ENCODE results near the gene CAMK1D. TPM values are rescaled to one million over a fixed set of nuclear protein-coding genes. Genes with fewer than 3 reads are reported as not detected.

Gene CAMK1D
- total RNA-seq, 1 experiment from 2014 or later = 0.63 TPM

- no peak overlapping the region for H2AFZ ChIP-seq (ENCODE audit: low read length)
- H3K9me2 ChIP-seq (replicated peaks; ENCODE audit: insufficient read depth, low read length) = no peaks in the 10 kb centered on the region
- H3K4me1 ChIP-seq (ENCODE audit: low read length) = no peaks in the 10 kb centered on the region
- no peak for DNase-seq
- H3K27me3 ChIP-seq (ENCODE audit: low read length) = no peaks in the 10 kb centered on the region
- H3K27ac ChIP-seq (ENCODE audit: low read length) = no peak overlapping the region
- no peaks in the 10 kb centered on the region for H4K20me1 ChIP-seq (ENCODE audit: insufficient read depth, low read depth, low read length)
- no peak overlapping the region for H3K4me2 ChIP-seq (ENCODE audit: low read depth, low read length, poor library complexity, severe bottlenecking)
- H3K9me3 ChIP-seq (ENCODE audit: low read length) = no peaks in the 10 kb centered on the region
- no peaks in the 10 kb centered on the region for H3K36me3 ChIP-seq (ENCODE audit: insufficient read depth, low read length)
- no peaks in the 10 kb centered on the region for H3K79me2 ChIP-seq (ENCODE audit: low read length)
- H3K4me3 ChIP-seq (ENCODE audit: low read length) = no peak overlapping the region
- H3K9ac ChIP-seq (ENCODE audit: low read length) = no peak overlapping the region
Measured at GRCh38 chr10:12369982-12370381, 20.6 kb downstream of the CAMK1D start.

- no peaks in the 10 kb centered on the region for H3K9me3 ChIP-seq (ENCODE audit: low read length)
- H3K4me1 ChIP-seq (ENCODE audit: low read length) = no peaks in the 10 kb centered on the region
- no peaks in the 10 kb centered on the region for H3K27me3 ChIP-seq (ENCODE audit: low read length)
- H3K4me2 ChIP-seq (ENCODE audit: low read depth, low read length, poor library complexity, severe bottlenecking) = no peak overlapping the region
- no peak overlapping the region for H2AFZ ChIP-seq (ENCODE audit: low read length)
- H3K9me2 ChIP-seq (replicated peaks; ENCODE audit: insufficient read depth, low read length) = no peaks in the 10 kb centered on the region
- no peaks in the 10 kb centered on the region for H3K79me2 ChIP-seq (ENCODE audit: low read length)
- no peak overlapping the region for H3K4me3 ChIP-seq (ENCODE audit: low read length)
- no peak overlapping the region for H3K9ac ChIP-seq (ENCODE audit: low read length)
- no peak for DNase-seq
- H3K27ac ChIP-seq (ENCODE audit: low read length) = no peak overlapping the region
- H3K36me3 ChIP-seq (ENCODE audit: insufficient read depth, low read length) = no peaks in the 10 kb centered on the region
- H4K20me1 ChIP-seq (ENCODE audit: insufficient read depth, low read depth, low read length) = no peaks in the 10 kb centered on the region
Measured at GRCh38 chr10:12372846-12373245, 23.5 kb downstream of the CAMK1D start.

GRCh38 chr10:12375076-12375504, 25.7 kb downstream of the CAMK1D start:
- Histone ChIP-seq H2AFZ (ENCODE audit: low read length) (no peak overlapping the region), H3K79me2 (ENCODE audit: low read length) (no peaks in the 10 kb centered on the region), H3K36me3 (ENCODE audit: insufficient read depth, low read length) (no peaks in the 10 kb centered on the region), H3K4me1 (ENCODE audit: low read length) (no peaks in the 10 kb centered on the region), H3K9me3 (ENCODE audit: low read length) (no peaks in the 10 kb centered on the region), H3K27me3 (ENCODE audit: low read length) (no peaks in the 10 kb centered on the region), H3K9ac (ENCODE audit: low read length) (no peak overlapping the region), H3K9me2 (replicated peaks; ENCODE audit: insufficient read depth, low read length) (no peaks in the 10 kb centered on the region), H3K4me2 (ENCODE audit: low read depth, low read length, poor library complexity, severe bottlenecking) (no peak overlapping the region), H4K20me1 (ENCODE audit: insufficient read depth, low read depth, low read length) (no peaks in the 10 kb centered on the region), H3K27ac (ENCODE audit: low read length) (no peak overlapping the region), H3K4me3 (ENCODE audit: low read length) (no peak overlapping the region)
- DNase-seq = no peak

- no peaks in the 10 kb centered on the region for H4K20me1 ChIP-seq (ENCODE audit: insufficient read depth, low read depth, low read length)
- H3K4me2 ChIP-seq (ENCODE audit: low read depth, low read length, poor library complexity, severe bottlenecking) = no peak overlapping the region
- no peak overlapping the region for H3K27ac ChIP-seq (ENCODE audit: low read length)
- no peak overlapping the region for H3K4me3 ChIP-seq (ENCODE audit: low read length)
- no peaks in the 10 kb centered on the region for H3K9me3 ChIP-seq (ENCODE audit: low read length)
- H3K9ac ChIP-seq (ENCODE audit: low read length) = no peak overlapping the region
- H3K4me1 ChIP-seq (ENCODE audit: low read length) = no peaks in the 10 kb centered on the region
- DNase-seq = no peak
- H2AFZ ChIP-seq (ENCODE audit: low read length) = no peak overlapping the region
- no peaks in the 10 kb centered on the region for H3K9me2 ChIP-seq (replicated peaks; ENCODE audit: insufficient read depth, low read length)
- H3K79me2 ChIP-seq (ENCODE audit: low read length) = no peaks in the 10 kb centered on the region
- H3K36me3 ChIP-seq (ENCODE audit: insufficient read depth, low read length) = no peaks in the 10 kb centered on the region
- no peaks in the 10 kb centered on the region for H3K27me3 ChIP-seq (ENCODE audit: low read length)
Measured at GRCh38 chr10:12376211-12376610, 26.9 kb downstream of the CAMK1D start.

GRCh38 chr10:12377658-12378290, 28.4 kb downstream of the CAMK1D start:
- Histone ChIP-seq H3K27me3 (ENCODE audit: low read length) (no peaks in the 10 kb centered on the region), H3K27ac (ENCODE audit: low read length) (no peak overlapping the region), H2AFZ (ENCODE audit: low read length) (no peak overlapping the region), H3K4me2 (ENCODE audit: low read depth, low read length, poor library complexity, severe bottlenecking) (no peak overlapping the region), H3K4me1 (ENCODE audit: low read length) (no peaks in the 10 kb centered on the region), H4K20me1 (ENCODE audit: insufficient read depth, low read depth, low read length) (no peaks in the 10 kb centered on the region), H3K4me3 (ENCODE audit: low read length) (no peak overlapping the region), H3K79me2 (ENCODE audit: low read length) (no peaks in the 10 kb centered on the region), H3K36me3 (ENCODE audit: insufficient read depth, low read length) (no peaks in the 10 kb centered on the region), H3K9me2 (replicated peaks; ENCODE audit: insufficient read depth, low read length) (no peaks in the 10 kb centered on the region), H3K9me3 (ENCODE audit: low read length) (no peaks in the 10 kb centered on the region), H3K9ac (ENCODE audit: low read length) (no peak overlapping the region)
- DNase-seq = no peak

- H3K4me3 ChIP-seq (ENCODE audit: low read length) = no peak overlapping the region
- H3K27ac ChIP-seq (ENCODE audit: low read length) = no peak overlapping the region
- no peaks in the 10 kb centered on the region for H3K36me3 ChIP-seq (ENCODE audit: insufficient read depth, low read length)
- H3K9ac ChIP-seq (ENCODE audit: low read length) = no peak overlapping the region
- no peak overlapping the region for H2AFZ ChIP-seq (ENCODE audit: low read length)
- H3K4me2 ChIP-seq (ENCODE audit: low read depth, low read length, poor library complexity, severe bottlenecking) = no peak overlapping the region
- no peaks in the 10 kb centered on the region for H3K27me3 ChIP-seq (ENCODE audit: low read length)
- no peaks in the 10 kb centered on the region for H3K9me2 ChIP-seq (replicated peaks; ENCODE audit: insufficient read depth, low read length)
- H3K9me3 ChIP-seq (ENCODE audit: low read length) = 0 out of 2 replicates have a peak, but pooled peaks cover 10% of the 10 kb centered on the region
- no peak for DNase-seq
- H3K4me1 ChIP-seq (ENCODE audit: low read length) = no peaks in the 10 kb centered on the region
- no peaks in the 10 kb centered on the region for H3K79me2 ChIP-seq (ENCODE audit: low read length)
- H4K20me1 ChIP-seq (ENCODE audit: insufficient read depth, low read depth, low read length) = no peaks in the 10 kb centered on the region
Measured at GRCh38 chr10:12380999-12381398, 31.7 kb downstream of the CAMK1D start.

GRCh38 chr10:12381536-12382156, 32.3 kb downstream of the CAMK1D start:
- no peak overlapping the region for H3K9ac ChIP-seq (ENCODE audit: low read length)
- no peaks in the 10 kb centered on the region for H3K27me3 ChIP-seq (ENCODE audit: low read length)
- H3K9me2 ChIP-seq (replicated peaks; ENCODE audit: insufficient read depth, low read length) = no peaks in the 10 kb centered on the region
- no peaks in the 10 kb centered on the region for H3K4me1 ChIP-seq (ENCODE audit: low read length)
- H3K79me2 ChIP-seq (ENCODE audit: low read length) = no peaks in the 10 kb centered on the region
- no peak for DNase-seq
- no peaks in the 10 kb centered on the region for H4K20me1 ChIP-seq (ENCODE audit: insufficient read depth, low read depth, low read length)
- H3K4me3 ChIP-seq (ENCODE audit: low read length) = no peak overlapping the region
- H3K4me2 ChIP-seq (ENCODE audit: low read depth, low read length, poor library complexity, severe bottlenecking) = no peak overlapping the region
- H2AFZ ChIP-seq (ENCODE audit: low read length) = no peak overlapping the region
- no peaks in the 10 kb centered on the region for H3K36me3 ChIP-seq (ENCODE audit: insufficient read depth, low read length)
- H3K27ac ChIP-seq (ENCODE audit: low read length) = no peak overlapping the region
- 0 out of 2 replicates have a peak, but pooled peaks cover 10% of the 10 kb centered on the region for H3K9me3 ChIP-seq (ENCODE audit: low read length)

- no peaks in the 10 kb centered on the region for H4K20me1 ChIP-seq (ENCODE audit: insufficient read depth, low read depth, low read length)
Measured at GRCh38 chr10:12382157-12382548, 32.8 kb downstream of the CAMK1D start.

More at GRCh38 chr10:12382157-12382548, 32.8 kb downstream of the CAMK1D start:
- no peak overlapping the region for H3K4me3 ChIP-seq (ENCODE audit: low read length)
- no peak overlapping the region for H3K9ac ChIP-seq (ENCODE audit: low read length)
- H3K4me1 ChIP-seq (ENCODE audit: low read length) = no peaks in the 10 kb centered on the region
- no peaks in the 10 kb centered on the region for H3K36me3 ChIP-seq (ENCODE audit: insufficient read depth, low read length)
- DNase-seq = no peak
- H3K79me2 ChIP-seq (ENCODE audit: low read length) = no peaks in the 10 kb centered on the region
- no peak overlapping the region for H3K4me2 ChIP-seq (ENCODE audit: low read depth, low read length, poor library complexity, severe bottlenecking)
- H3K27ac ChIP-seq (ENCODE audit: low read length) = no peak overlapping the region
- no peaks in the 10 kb centered on the region for H3K27me3 ChIP-seq (ENCODE audit: low read length)
- H3K9me3 ChIP-seq (ENCODE audit: low read length) = 0 out of 2 replicates have a peak, but pooled peaks cover 10% of the 10 kb centered on the region
- H2AFZ ChIP-seq (ENCODE audit: low read length) = no peak overlapping the region
- H3K9me2 ChIP-seq (replicated peaks; ENCODE audit: insufficient read depth, low read length) = no peaks in the 10 kb centered on the region
